Heart right ventricle (tissue), 16 donors: ENCODE results near the gene EMC8. TPM values are rescaled to one million over a fixed set of nuclear protein-coding genes. Genes with fewer than 3 reads are reported as not detected.

ENCODE experiments used
- ATAC-seq, 8 donors: fragments of 200-7000 bp; cut with Tn5 transposase; one replicate each; pipeline ENCODE4 v1.9.1; 2020; ENCODE audit warnings: mild to moderate bottlenecking in 8 of 8, moderate library complexity in 8 of 8, moderate number of reproducible peaks in 1 of 8
- DNase-seq, 2 donors: peaks; one replicate each; pipeline ENCODE4 v3.0.0-alpha.2; 2020
- H3K27ac ChIP-seq, 10 donors: fragments of 200-600 bp; sonication (generic) in 2 of 10; one replicate each; pipeline versions ENCODE4 v1.5.0 to v1.8.0; 2020 to 2022; ENCODE audit warnings: mild to moderate bottlenecking in 3 of 10
- H3K27me3 ChIP-seq, 7 donors: fragments of 200-600 bp; one replicate each; pipeline ENCODE4 v1.8.0; 2021 to 2022; ENCODE audit warnings: mild to moderate bottlenecking in 2 of 7
- H3K36me3 ChIP-seq, 9 donors: fragments of 200-600 bp; sonication (generic) in 1 of 9; one replicate each; pipeline versions ENCODE4 v1.5.0 to v1.8.0; 2020 to 2022; ENCODE audit warnings: mild to moderate bottlenecking in 2 of 9
- H3K4me1 ChIP-seq, 9 donors: fragments of 200-600 bp; sonication (generic) in 1 of 9; one replicate each; pipeline versions ENCODE4 v1.5.0 to v1.8.0; 2020 to 2022; ENCODE audit warnings: mild to moderate bottlenecking in 4 of 9
- H3K4me3 ChIP-seq, 10 donors: fragments of 200-600 bp; sonication (generic) in 2 of 10; one replicate each; pipeline versions ENCODE4 v1.5.0 to v1.8.0; 2020 to 2022; ENCODE audit warnings: mild to moderate bottlenecking in 7 of 10, moderate library complexity in 2 of 10
- H3K9me3 ChIP-seq, 11 donors: fragments of 200-600 bp in 10 of 11; sonication (generic) in 2 of 11; one replicate each; pipeline versions ENCODE4 v1.5.0 to v1.8.0; 2013 to 2022; ENCODE audit warnings: mild to moderate bottlenecking in 2 of 11, control low read depth in 1 of 11, moderate library complexity in 1 of 11
- CTCF ChIP-seq, 9 donors: fragments of 200-600 bp; sonication (generic) in 2 of 9; IDR thresholded peaks; one replicate each; pipeline versions ENCODE4 v1.5.0 to v1.8.0; 2021 to 2022; ENCODE audit warnings: antibody characterized with exemption in 9 of 9, mild to moderate bottlenecking in 5 of 9, moderate library complexity in 1 of 9
- WGBS, 2 donors: extraction: QIAGEN DNeasy Blood & Tissue Kit; methylation state at CpG; one replicate each; pipeline ENCODE4 v1.1.7; 2013; ENCODE audit warnings: inconsistent platforms in 1 of 2; 5-methylcytosine and 5-hydroxymethylcytosine counted together
- intact Hi-C, 10 donors: fragments of 100-400 bp; cut with DNase I; formaldehyde crosslinking; loops; one replicate each; pipeline versions ENCODE4 v1.11.1 to v1.14.2; 2022
- polyA plus RNA-seq, 2 donors: library from polyadenylated mRNA; stranded (reverse); fragments of 200-250 nt; gene quantifications; one replicate each; pipeline ENCODE4 v1.2.3, GENCODE V29; 2013
- total RNA-seq, 10 donors: library from RNA; stranded (reverse); fragmentation: NEBNext Ultra II Directional in 3 of 10; extraction: Animal tissue kit (Norgen Biotek cat#: 25700) in 3 of 10; gene quantifications; one replicate each; pipeline versions ENCODE4 v1.2.1 to v1.2.4, GENCODE V29; 2021 to 2023
- donor health status: Arrhythmogenic right ventricular cardiomyopathy.
- donor health status: ischemic (EF 13 %, LVEDD 7.1; RV severe dilation, severe dysfunction).
- donor health status: healthy with polysubstance abuse.
- donor health status: DM: no; HTN: yes; CAD: no.
- donor health status: DM: no; HTN: no; CAD: no.
- donor health status: ischemic (EF 25% LVEDD 6.9; RV normal size, moderate dysfunction).
- donor health status: ischemic (EF 25% LVEDD 5.7; RV mildly dilated, moderate dysfunction).
- donor health status: healthy.
- donor health status: DM: yes; HTN: yes; CAD: no.
- donor health status: Ischemic cardiomyopathy.
- donor health status: ischemic (EF 35%, LVEDD 5.7; RV mildly dilated, moderate dysfunction).
- donor health status: nonischemic (EF 11% LVEDD 7.7; RV severe dilation, severe dysfunction).
- donor health status: DM: yes; HTN: yes; CAD: no.
- donor health status: PGD.
- donor health status: ischemic (EF 29% LVEDD 5.4; RV normal size, mild dysfunction).
- donor health status: nonischemic (EF 23%, LVEDD 6.1; RV moderate dilation, normal function).

EMC8 gene
- total and polyA plus RNA-seq, 12 donors = 6.2 to 29.0 (median 25.3) TPM

- no peak for TF ChIP-seq CTCF (IDR thresholded peaks at IDR 0.05)
- Histone ChIP-seq H3K4me1 (peaks cover 0 to 19% (median 0%) of the 10 kb centered on the region in 9 donors), H3K27ac (no peak overlapping the region), H3K9me3 (no peaks in the 10 kb centered on the region), H3K4me3 (no peak overlapping the region), H3K27me3 (peaks cover 0 to 53% (median 37%) of the 10 kb centered on the region in 7 donors), H3K36me3 (no peaks in the 10 kb centered on the region)
- ATAC-seq = no peak
- DNase-seq = no peak
- intact Hi-C loops = no loop called here
- 78 to 83% methylated on average over 9 of the region's 9 CpGs for WGBS, 2 donors
These were observed 31.5 kb upstream of the EMC8 start for GRCh38 chr16:85830821-85831220.

DNA sequence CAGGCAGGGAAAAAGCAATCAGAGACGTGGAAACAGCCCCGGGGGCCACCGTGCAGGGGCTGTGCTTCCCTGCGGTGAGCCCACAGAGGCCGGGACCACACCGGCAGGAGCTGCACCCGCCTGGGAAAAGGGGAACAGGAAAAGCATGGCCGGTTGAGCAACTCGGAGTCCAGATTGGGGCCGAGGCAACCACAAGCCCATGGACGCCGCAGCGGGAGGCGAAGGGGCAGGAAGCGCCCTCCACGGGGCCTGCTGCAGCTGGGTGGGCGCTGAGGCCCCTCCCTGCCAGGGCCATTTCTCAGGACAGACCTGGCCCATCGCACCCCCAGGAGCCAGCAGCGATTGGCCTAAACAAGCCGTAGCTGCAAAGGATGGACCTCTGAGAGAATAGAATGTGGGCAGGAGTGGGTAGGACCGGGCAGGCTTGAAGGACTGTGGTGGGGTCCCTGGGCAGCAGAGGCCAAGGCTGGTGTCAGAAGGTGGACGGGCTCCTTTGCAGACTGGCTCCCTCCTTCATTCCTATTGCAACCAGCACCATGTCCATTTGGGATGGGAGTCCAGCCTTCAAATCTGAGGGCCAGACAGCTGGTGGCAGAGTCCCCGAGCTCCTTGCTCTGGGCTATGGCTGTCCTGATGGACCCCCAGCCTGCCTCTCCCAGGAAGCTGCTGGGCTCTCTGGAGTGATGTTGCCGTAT is 30.6 kb upstream of the EMC8 start:
- ATAC-seq (peak; percentile 38 to 78 (median 67)), DNase-seq (peak; percentile 35 to 45)
- Histone ChIP-seq H3K27ac (peak overlapping the region in 1 of 10 donors; percentile 44), H3K27me3 (peaks cover 0 to 45% (median 37%) of the 10 kb centered on the region in 7 donors), H3K9me3 (no peaks in the 10 kb centered on the region), H3K4me1 (peaks cover 0 to 19% (median 0%) of the 10 kb centered on the region in 9 donors), H3K4me3 (no peak overlapping the region), H3K36me3 (no peaks in the 10 kb centered on the region)
- TF ChIP-seq CTCF (IDR thresholded peaks at IDR 0.05) = no peak
- intact Hi-C loops = loop anchor here in 3 of 10 donors (10.0 kb wide), 3 partner anchors 75 to 685 kb away; partner anchors contain the start of gene FOXF1 (in 1 of the 3)
- whole genome bisulfite sequencing, 2 donors = 71 to 72% methylated on average over 24 of the region's 24 CpGs

- ATAC-seq = peak in 1 of 8 donors; percentile 23
- DNase-seq = no peak
These were observed 29.9 kb upstream of the EMC8 start for GRCh38 chr16:85829171-85829719.

More at GRCh38 chr16:85829171-85829719, 29.9 kb upstream of the EMC8 start:
- H3K27ac ChIP-seq = peak overlapping the region in 1 of 10 donors; percentile 44
- no peaks in the 10 kb centered on the region for H3K9me3 ChIP-seq
- H3K36me3 ChIP-seq = no peaks in the 10 kb centered on the region
- H3K4me1 ChIP-seq = peaks cover 0 to 19% (median 0%) of the 10 kb centered on the region in 9 donors
- peaks cover 0 to 45% (median 39%) of the 10 kb centered on the region in 7 donors for H3K27me3 ChIP-seq
- no peak for TF ChIP-seq CTCF (IDR thresholded peaks at IDR 0.05)
- intact Hi-C loops = loop anchor here in 3 of 10 donors (10.0 kb wide), 3 partner anchors 76 to 686 kb away; partner anchors contain the start of gene FOXF1 (in 1 of the 3)
- 84 to 89% methylated on average over 15 of the region's 15 CpGs for WGBS, 2 donors
- no peak overlapping the region for H3K4me3 ChIP-seq
